ENCODE results near the gene KRTAP5-4.
"Not testable (repeated sequence)": the region's sequence is repeated elsewhere in the genome, so short reads cannot be mapped to it uniquely, and the experiment has no call there.

The KRTAP5-4 gene

DNA sequence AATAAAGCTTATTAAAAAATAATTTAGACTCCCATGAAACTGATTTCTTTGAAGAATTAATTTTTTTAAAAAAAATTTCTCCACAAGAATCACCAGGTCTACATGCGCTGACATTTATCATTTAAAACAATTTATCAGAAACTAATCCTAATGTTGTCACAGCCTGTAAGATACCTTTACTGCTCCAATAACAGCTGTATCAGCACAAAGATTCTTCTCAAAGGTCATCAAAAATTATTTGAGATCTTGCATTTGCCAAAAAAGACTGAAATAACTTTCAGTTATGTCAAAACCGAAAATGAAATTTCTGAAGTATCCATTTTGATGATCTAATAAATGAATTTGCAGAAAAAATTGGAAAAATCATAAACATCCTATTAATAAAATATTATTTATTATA is 15.7 kb upstream of the KRTAP5-4 start:
- no peak for DNase-seq (ENCODE audit: low spot score)

GRCh38 chr11:1636291-1636950 is 14.5 kb upstream of the KRTAP5-4 start:
- DNase-seq (ENCODE audit: low spot score), result no peak

GRCh38 chr11:1633864-1634263 is 11.9 kb upstream of the KRTAP5-4 start:
- DNase-seq (ENCODE audit: low spot score), result no peak

GRCh38 chr11:1632053-1632714 is 10.2 kb upstream of the KRTAP5-4 start:
- DNase-seq (ENCODE audit: low spot score), result no peak

DNA sequence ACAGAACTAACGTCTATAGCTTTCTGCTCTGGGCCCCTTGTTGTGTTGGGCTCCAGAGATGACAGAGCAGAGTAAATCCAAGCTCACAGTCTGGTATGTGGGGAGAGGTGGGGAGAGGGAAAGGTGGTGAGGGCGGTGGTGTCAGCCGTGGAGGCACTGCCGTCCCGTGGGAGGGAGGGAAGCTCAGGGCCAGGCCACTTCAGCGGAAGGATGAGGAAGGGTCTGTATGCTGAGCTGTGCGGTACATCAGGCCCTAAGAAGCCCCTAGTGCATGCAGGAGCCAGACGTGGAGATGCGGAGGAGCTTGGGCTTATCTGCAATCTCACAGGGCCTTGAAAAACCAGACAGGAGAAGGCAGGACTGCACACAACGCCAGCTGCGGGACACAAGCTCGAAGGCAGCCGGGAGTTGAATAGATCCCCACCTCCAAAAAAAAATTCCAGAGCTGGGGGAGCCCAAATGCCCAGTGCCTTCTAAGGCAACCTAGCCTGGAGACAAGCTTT is 9.2 kb upstream of the KRTAP5-4 start:
- no peak for DNase-seq (ENCODE audit: low spot score)

DNA sequence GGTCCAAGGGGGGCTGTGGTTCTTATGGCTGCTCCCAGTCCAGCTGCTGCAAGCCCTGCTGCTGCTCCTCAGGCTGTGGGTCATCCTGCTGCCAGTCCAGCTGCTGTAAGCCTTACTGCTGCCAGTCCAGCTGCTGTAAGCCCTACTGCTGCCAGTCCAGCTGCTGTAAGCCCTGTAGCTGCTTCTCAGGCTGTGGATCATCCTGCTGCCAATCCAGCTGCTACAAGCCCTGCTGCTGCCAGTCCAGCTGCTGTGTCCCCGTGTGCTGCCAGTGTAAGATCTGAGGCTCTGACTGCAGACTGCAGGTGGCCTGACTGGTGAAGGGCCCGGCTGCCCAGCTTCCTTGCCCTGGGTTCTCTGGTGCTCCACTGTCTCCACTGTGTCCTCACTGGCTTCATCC is 8.3 kb upstream of the KRTAP5-4 start:
- no peak for DNase-seq (ENCODE audit: low spot score)

DNA sequence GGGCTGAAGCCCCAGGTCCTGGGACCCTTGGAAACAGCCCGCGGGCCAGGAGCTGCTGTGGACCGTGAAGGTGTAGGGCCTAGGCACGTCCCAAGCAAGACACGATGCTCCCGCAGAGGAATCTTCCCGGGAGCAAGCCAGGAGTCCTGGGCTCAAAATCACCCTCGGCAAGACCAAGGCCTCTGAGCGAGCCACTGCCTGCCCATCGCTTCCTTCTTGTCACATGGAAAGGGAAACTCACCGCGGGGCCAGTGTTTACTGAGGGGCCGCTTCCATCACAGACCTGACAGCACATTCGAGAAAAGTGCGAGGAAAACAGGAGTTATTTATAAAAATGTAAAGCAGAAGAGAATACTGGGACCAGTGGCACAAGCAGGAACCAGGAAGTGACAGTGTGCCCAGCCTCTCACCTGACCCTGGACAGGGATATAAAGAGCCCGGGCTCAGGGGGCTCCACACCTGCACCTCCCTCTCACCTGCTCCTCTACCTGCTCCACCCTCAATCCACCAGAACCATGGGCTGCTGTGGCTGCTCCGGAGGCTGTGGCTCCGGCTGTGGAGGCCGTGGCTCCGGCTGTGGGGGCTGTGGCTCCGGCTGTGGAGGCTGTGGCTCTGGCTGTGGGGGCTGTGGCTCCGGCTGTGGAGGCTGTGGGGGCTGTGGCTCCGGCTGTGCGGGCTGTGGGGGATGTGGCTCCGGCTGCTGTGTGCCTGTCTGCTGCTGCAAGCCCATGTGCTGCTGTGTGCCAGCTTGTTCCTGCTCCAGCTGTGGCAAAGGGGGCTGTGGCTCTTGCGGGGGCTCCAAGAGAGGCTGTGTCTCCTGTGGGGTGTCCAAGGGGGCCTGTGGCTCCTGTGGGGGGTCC is 7.6 kb upstream of the KRTAP5-4 start, which contains the start of gene KRTAP5-5:
Gene KRTAP5-5, plus strand, starts transcription at position 450 of the 860 bp plus-strand sequence. Its CDS starts 66 bp downstream, at position 516.
- DNase-seq (ENCODE audit: low spot score), result no peak

DNA sequence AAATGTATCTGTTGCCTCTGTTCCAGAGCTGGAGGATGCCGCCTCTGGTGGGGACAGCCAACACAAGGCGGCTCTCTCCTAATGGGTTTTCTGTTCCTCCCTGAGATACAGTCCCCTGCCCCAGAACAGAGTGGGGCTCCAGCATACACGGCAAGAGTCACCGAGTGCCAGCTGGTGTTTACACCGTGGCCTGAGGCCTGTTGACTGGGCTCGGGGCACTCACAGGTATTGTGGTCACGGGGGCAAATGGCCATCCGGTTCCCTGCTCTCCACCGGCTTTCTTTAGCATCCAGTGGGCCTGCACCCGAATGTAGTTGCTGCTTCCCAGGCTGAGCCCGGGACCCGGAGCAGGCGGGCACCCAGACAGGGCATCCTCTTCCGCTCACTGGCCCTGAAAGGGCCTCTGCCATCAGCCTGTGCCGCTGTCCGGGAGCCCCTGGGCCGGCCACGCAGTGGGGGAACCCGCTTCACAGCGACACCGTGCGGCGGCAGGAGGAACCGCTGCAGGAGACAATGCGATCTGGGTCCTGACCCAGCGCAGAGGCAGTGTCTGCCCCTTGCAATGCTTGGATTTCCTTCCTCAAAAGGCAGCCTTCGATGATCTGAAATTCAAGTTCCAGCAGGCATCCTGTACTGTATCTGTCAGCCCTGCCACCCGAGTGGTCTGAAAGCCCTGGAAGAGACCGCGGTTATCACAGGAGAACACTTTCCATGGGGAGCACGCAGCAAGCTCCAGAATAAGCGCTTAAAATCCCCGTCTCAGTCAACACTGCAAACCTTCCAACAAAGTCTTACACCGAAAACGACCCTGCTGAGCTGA is 6.8 kb upstream of the KRTAP5-4 start:
- DNase-seq (ENCODE audit: low spot score), result peak; percentile 17

DNA sequence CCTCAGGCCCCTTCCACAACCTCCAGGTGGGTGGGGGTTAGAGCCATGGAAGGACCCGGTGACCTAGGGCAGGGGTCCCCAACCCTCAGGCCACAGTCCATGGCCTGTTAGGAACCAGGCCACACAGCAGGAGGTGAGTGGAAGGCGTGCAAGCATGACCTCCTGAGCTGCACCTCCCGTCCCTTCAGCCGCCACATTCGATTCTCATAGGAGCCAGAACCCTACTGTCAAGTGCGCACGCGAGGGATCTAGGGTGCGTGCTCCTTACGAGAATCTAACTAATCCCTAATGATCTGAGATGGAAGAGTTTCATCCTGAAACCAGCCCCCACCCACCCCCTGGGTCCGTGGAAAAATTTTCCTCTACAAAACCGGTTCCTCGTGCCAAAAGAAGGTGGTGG is 3.6 kb upstream of the KRTAP5-4 start:
- no peak for DNase-seq (ENCODE audit: low spot score)

- DNase-seq (ENCODE audit: low spot score), result no peak
Observed at GRCh38 chr11:1624621-1625020, 2.7 kb upstream of the KRTAP5-4 start.

GRCh38 chr11:1623716-1624115 is 1.8 kb upstream of the KRTAP5-4 start:
- DNase-seq (ENCODE audit: low spot score), result no peak

- no peak for DNase-seq (ENCODE audit: low spot score)
Observed at GRCh38 chr11:1619449-1619848, 2.5 kb downstream of the KRTAP5-4 start.

DNA sequence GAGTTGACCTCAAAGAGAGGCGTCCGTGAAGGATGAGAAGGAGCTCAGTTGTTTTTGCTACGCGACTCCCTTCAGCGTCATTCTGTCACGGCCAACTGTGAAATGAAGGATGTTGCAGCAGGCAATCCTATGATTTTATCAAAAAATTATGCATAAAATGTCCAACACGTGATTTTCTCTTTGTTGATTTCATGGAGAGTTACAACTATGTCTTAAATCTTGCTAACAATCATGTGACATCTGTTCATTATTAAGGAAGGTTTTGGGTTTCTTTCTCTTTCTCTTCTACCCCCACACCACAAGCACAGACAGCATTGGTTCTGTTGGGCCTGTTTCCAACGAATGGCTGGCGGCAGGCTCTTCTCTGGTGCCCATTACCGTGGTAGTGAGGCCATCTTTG is 3.7 kb downstream of the KRTAP5-4 start:
- no peak for DNase-seq (ENCODE audit: low spot score)

- DNase-seq (ENCODE audit: low spot score), result no peak
Observed at GRCh38 chr11:1608363-1608762, 13.6 kb downstream of the KRTAP5-4 start, which contains the start of gene KRTAP5-3. KRTAP5-3 (minus strand) TSS chr11:1608463; CDS start chr11:1608385, 78 bp downstream.

- not testable (repeated sequence) for DNase-seq (ENCODE audit: low spot score)
Observed at GRCh38 chr11:1607901-1608300, 14.0 kb downstream of the KRTAP5-4 start.

- DNase-seq (ENCODE audit: low spot score), result not testable (repeated sequence)
Observed at GRCh38 chr11:1607156-1607845, 14.6 kb downstream of the KRTAP5-4 start.

DNA sequence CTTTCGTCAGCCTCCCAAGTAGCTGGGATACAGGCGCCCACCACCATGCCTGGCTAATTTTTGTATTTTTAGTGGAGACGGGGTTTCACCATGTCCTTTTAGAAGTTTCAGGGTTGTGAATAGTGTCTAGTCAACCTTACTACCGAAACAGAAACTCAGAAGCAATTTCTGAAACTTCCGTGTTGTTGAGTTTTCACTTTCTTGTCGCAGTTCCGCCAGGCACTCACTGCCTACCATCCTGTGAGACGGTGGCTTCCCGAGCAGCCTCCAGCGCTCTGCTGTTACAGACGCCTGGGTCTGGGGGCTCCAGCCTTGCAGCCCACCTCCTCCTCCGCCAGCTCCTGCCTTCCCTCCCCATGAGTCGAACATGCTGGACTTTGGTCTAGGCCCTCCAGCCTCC is 16.0 kb downstream of the KRTAP5-4 start:
- not testable (repeated sequence) for DNase-seq (ENCODE audit: low spot score)

GRCh38 chr11:1604711-1605110 is 17.2 kb downstream of the KRTAP5-4 start:
- DNase-seq (ENCODE audit: low spot score), result no peak

DNA sequence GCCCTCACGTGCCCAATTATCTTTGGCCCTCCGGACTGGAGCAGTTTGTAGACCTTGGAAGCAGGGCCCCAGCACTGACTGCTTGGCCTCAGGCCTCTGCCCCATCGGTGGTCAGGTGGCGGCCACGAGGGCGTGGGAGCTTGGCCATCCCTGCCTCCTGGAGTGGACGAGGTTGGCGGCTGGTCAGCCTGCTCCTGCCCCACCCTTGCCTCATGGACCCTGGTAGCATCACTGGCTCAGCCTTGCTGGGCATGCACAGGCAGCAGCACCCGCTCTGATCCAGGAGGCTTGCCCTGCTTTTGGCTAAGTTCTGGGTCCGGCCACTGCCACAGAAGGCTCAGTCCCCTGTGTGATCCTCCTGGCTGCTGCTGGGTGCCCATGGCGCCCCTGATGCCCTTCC is 17.8 kb downstream of the KRTAP5-4 start:
- no peak for DNase-seq (ENCODE audit: low spot score)

- DNase-seq (ENCODE audit: low spot score), result no peak
Observed at GRCh38 chr11:1603629-1604028, 18.3 kb downstream of the KRTAP5-4 start.

DNA sequence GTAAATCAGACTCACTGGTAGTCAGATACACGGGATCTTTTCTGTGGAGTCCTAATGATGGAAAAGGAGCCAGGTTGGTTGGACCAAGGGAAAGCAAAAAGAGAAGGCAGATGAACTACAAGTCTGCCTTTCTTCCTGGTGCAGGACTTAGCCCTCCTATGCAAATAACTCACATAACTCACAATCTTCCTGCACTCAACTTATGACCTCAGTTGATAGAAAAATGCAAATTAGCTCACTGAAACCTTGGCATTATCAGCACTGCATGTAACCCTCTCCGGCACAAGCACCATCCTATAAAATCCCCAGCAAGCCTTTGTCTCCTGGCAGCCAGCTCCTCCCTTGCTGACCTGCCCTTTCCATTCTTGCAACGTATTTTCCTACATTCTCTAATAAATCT is 20.3 kb downstream of the KRTAP5-4 start:
- not testable (repeated sequence) for DNase-seq (ENCODE audit: low spot score)

Data from globus pallidus (tissue), 1 donor.